ENCODE measurements around the gene SKA2. TPM values are rescaled to one million over a fixed set of nuclear protein-coding genes. Genes with fewer than 3 reads are reported as not detected.

SKA2 gene, protein sequence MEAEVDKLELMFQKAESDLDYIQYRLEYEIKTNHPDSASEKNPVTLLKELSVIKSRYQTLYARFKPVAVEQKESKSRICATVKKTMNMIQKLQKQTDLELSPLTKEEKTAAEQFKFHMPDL
- polyA plus RNA-seq = 34.8 TPM
- long read RNA-seq, donor 1, partial matches to known transcripts = 0 of 6 reads
- long read RNA-seq, donor 1, other reads (novel, unspliced or antisense) = 0 of 6 reads
- long read RNA-seq, donor 2, transcript SKA2-206 (3 exons, 595 nt) = minor isoform, 5 of 19 reads
- long read RNA-seq, donor 2, transcript SKA2-201 (4 exons, 2,798 nt) = major isoform, 10 of 19 reads
- long read RNA-seq, donor 2, partial matches to known transcripts = 0 of 19 reads
- long read RNA-seq, donor 2, other reads (novel, unspliced or antisense) = 0 of 19 reads
- long read RNA-seq, donor 3 = 0 reads
- long read RNA-seq, donor 4, partial matches to known transcripts = 0 of 4 reads
- long read RNA-seq, donor 4, other reads (novel, unspliced or antisense) = 0 of 4 reads
- long read RNA-seq, donor 5, transcript SKA2-201 (4 exons, 2,798 nt) = major isoform, 6 of 14 reads
- long read RNA-seq, donor 5, partial matches to known transcripts = 0 of 14 reads
- long read RNA-seq, donor 5, other reads (novel, unspliced or antisense) = 0 of 14 reads
- long read RNA-seq, donor 6, transcript SKA2-201 (4 exons, 2,798 nt) = major isoform, 8 of 13 reads
- long read RNA-seq, donor 6, partial matches to known transcripts = 0 of 13 reads
- long read RNA-seq, donor 6, other reads (novel, unspliced or antisense) = 0 of 13 reads
- long read RNA-seq, donor 7, transcript SKA2-201 (4 exons, 2,798 nt) = major isoform, 6 of 17 reads
- long read RNA-seq, donor 7, partial matches to known transcripts = 0 of 17 reads
- long read RNA-seq, donor 7, other reads (novel, unspliced or antisense) = 0 of 17 reads
- long read RNA-seq, donor 8, transcript SKA2-206 (3 exons, 595 nt) = minor isoform, 9 of 30 reads
- long read RNA-seq, donor 8, transcript SKA2-201 (4 exons, 2,798 nt) = major isoform, 15 of 30 reads
- long read RNA-seq, donor 8, transcript SKA2-208 (2 exons, 533 nt) = minor isoform, 5 of 30 reads
- long read RNA-seq, donor 8, partial matches to known transcripts = 0 of 30 reads
- long read RNA-seq, donor 8, other reads (novel, unspliced or antisense) = 0 of 30 reads
- long read RNA-seq, donor 9, transcript SKA2-201 (4 exons, 2,798 nt) = major isoform, 7 of 14 reads
- long read RNA-seq, donor 9, partial matches to known transcripts = 0 of 14 reads
- long read RNA-seq, donor 9, other reads (novel, unspliced or antisense) = 0 of 14 reads
- long read RNA-seq, donor 10, transcript SKA2-201 (4 exons, 2,798 nt) = major isoform, 9 of 20 reads
- long read RNA-seq, donor 10, transcript SKA2-206 (3 exons, 595 nt) = minor isoform, 5 of 20 reads
- long read RNA-seq, donor 10, partial matches to known transcripts = 0 of 20 reads
- long read RNA-seq, donor 10, other reads (novel, unspliced or antisense) = 0 of 20 reads
- long read RNA-seq, donor 11, transcript SKA2-201 (4 exons, 2,798 nt) = major isoform, 10 of 18 reads
- long read RNA-seq, donor 11, transcript SKA2-206 (3 exons, 595 nt) = minor isoform, 6 of 18 reads
- long read RNA-seq, donor 11, partial matches to known transcripts = 0 of 18 reads
- long read RNA-seq, donor 11, other reads (novel, unspliced or antisense) = 0 of 18 reads

DNA sequence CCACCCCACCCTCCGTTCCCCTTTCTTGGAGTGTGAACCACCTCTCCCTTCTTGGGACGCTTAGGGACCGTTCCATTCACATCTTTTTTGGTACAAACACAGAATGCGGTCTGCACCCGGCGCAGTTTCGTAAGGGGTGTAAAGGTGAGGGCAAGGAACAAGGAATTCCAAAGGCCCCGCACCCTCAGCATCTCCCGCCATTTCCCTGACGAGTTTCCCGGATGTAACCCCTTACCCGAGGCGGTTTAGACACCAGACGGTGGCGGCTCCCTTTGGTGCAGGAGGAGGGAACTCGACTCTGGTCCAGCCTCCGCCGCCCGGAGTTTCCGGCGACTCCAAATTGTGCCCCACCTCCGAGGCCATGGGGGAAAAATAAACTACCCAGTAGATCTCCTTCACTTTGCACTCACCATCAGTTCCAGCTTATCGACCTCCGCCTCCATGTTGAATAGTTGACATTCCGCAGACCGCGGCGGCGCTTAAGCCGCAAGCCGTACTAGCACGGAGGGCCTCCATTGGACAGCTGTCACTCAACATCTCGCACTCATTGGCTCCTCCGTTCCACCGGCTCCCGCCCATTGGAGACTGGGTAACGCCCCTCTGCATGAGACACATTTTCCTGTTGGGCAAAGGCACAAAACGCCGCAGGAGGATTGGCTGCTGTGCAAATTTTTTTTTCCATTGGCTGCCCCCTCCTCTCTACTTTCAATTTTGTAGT lies at the start of gene SKA2:
Gene SKA2, minus strand, starts transcription at position 466 of the 718 bp plus-strand sequence. Its CDS starts 23 bp downstream, at position 443.
- H3K9me3 ChIP-seq (ENCODE audit: control insufficient read depth, low read depth, low read length) = no peaks in the 10 kb centered on the region
- no peak for DNase-seq
- WGBS (ENCODE audit: insufficient coverage, low lambda C conversion rate) = no CpG with 5 or more reads among the region's 39 CpGs
- H3K4me3 ChIP-seq (ENCODE audit: low read length) = peak within 1 kb of the TSS; percentile 90
- H3K36me3 ChIP-seq (ENCODE audit: control insufficient read depth, insufficient read depth, low read length) = no peaks in the 10 kb centered on the region
- H3K27me3 ChIP-seq (ENCODE audit: control insufficient read depth, insufficient read depth, low read length) = no peaks in the 10 kb centered on the region
- peak within 1 kb of the TSS; percentile 80 for H3K27ac ChIP-seq (ENCODE audit: low read length)
- H3K4me1 ChIP-seq (ENCODE audit: control insufficient read depth, insufficient read depth, low read length) = no peaks in the 10 kb centered on the region

DNA sequence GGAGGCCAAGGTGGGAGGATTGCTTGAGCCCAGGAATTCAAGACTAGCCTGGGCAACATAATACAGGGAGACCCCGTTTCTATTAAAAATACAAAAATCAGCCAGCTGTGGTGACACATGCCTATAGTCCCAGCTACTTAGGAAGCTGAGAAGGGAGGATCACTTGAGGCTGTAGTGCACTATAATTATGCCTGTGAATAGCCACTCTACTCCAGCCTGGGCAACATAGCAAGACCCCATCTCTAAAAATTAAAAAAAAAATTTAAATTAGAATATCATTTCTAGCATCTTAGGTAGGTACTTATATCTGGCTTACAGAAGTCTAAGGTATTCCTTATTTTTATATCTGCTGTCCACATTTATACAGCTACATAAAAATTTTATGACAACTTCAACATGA lies 47.3 kb upstream of the SKA2 start:
- no peaks in the 10 kb centered on the region for H3K4me1 ChIP-seq (ENCODE audit: control insufficient read depth, insufficient read depth, low read length)
- H3K9me3 ChIP-seq (ENCODE audit: control insufficient read depth, low read depth, low read length) = no peaks in the 10 kb centered on the region
- no peak for DNase-seq
- no peak overlapping the region for H3K4me3 ChIP-seq (ENCODE audit: low read length)
- H3K36me3 ChIP-seq (ENCODE audit: control insufficient read depth, insufficient read depth, low read length) = peaks cover 4% of the 10 kb centered on the region
- H3K27me3 ChIP-seq (ENCODE audit: control insufficient read depth, insufficient read depth, low read length) = no peaks in the 10 kb centered on the region
- WGBS (ENCODE audit: insufficient coverage, low lambda C conversion rate) = no CpG with 5 or more reads among the region's 1 CpG
- H3K27ac ChIP-seq (ENCODE audit: low read length) = no peak overlapping the region

DNA sequence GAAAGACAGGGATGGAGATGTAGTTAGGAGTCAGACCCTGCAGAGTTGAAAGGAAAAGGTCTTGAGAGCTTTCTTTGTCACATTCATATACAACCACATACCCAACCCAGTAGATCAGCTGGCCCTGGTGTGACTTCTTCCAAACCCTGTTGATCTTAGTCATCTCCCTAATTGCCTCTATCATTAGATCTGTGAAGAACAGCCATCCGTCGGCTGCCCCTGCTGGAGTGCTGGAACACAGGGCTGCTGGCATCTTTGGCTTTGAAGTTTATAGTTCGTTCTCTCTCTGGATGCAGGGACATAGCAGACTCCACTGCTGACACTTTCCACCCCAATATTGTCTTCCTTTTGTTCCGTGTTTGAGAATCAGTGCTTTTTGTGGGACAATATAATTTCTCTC lies 44.4 kb upstream of the SKA2 start:
- no peaks in the 10 kb centered on the region for H3K4me1 ChIP-seq (ENCODE audit: control insufficient read depth, insufficient read depth, low read length)
- H3K9me3 ChIP-seq (ENCODE audit: control insufficient read depth, low read depth, low read length) = no peaks in the 10 kb centered on the region
- H3K36me3 ChIP-seq (ENCODE audit: control insufficient read depth, insufficient read depth, low read length) = peaks cover 6% of the 10 kb centered on the region
- no peak for DNase-seq
- WGBS (ENCODE audit: insufficient coverage, low lambda C conversion rate) = 80% methylated on average over 1 of the region's 4 CpGs
- H3K4me3 ChIP-seq (ENCODE audit: low read length) = no peak overlapping the region
- H3K27me3 ChIP-seq (ENCODE audit: control insufficient read depth, insufficient read depth, low read length) = no peaks in the 10 kb centered on the region
- H3K27ac ChIP-seq (ENCODE audit: low read length) = no peak overlapping the region

DNA sequence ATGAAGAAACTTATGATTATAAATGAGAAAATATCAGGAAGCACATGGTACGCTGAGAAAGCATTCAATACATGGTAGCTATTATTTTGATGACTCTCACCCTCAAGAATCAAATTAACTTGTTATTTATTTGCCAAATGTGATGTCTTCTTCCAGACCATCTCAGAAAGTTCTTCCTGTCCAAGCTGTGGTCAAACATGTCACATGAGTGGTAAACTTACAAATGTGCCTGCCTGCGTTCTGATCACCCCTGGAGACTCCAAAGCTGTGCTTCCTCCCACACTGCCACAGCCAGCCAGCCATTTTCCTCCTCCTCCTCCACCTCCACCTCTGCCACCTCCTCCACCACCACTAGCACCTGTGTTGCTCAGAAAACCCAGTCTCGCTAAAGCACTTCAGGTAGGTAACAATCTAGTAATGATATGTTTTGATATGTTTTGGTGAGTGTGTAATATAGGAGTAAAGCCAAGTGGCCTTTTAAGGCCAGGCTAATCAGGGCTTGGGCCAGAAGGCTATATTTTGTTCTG lies 38.4 kb upstream of the SKA2 start:
- no peaks in the 10 kb centered on the region for H3K27me3 ChIP-seq (ENCODE audit: control insufficient read depth, insufficient read depth, low read length)
- no peaks in the 10 kb centered on the region for H3K4me1 ChIP-seq (ENCODE audit: control insufficient read depth, insufficient read depth, low read length)
- H3K27ac ChIP-seq (ENCODE audit: low read length) = no peak overlapping the region
- 100% methylated on average over 1 of the region's 3 CpGs for WGBS (ENCODE audit: insufficient coverage, low lambda C conversion rate)
- H3K36me3 ChIP-seq (ENCODE audit: control insufficient read depth, insufficient read depth, low read length) = peaks cover 10% of the 10 kb centered on the region
- H3K4me3 ChIP-seq (ENCODE audit: low read length) = no peak overlapping the region
- H3K9me3 ChIP-seq (ENCODE audit: control insufficient read depth, low read depth, low read length) = no peaks in the 10 kb centered on the region
- DNase-seq = no peak

DNA sequence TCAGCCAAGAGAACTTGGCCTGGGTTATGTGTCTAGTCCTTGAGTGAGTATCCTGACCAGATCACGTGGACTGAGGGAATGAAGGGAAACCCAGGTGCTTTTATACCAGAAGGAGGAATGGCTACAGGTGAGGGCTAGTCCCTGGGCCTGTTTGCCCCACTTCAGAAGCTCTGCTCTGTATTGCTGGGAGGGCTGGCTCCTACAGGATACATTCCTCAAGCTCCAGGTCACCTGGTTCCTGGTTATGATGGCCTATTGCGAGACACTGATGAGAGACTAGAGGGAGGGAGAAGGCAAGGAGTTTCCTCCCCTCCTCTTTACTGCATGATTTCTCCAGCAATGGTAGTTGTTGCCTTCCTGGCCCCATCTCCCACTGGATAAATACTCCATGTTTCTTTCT lies 35.8 kb upstream of the SKA2 start:
- Histone ChIP-seq H3K27ac (ENCODE audit: low read length) (no peak overlapping the region), H3K4me1 (ENCODE audit: control insufficient read depth, insufficient read depth, low read length) (no peaks in the 10 kb centered on the region), H3K4me3 (ENCODE audit: low read length) (no peak overlapping the region), H3K36me3 (ENCODE audit: control insufficient read depth, insufficient read depth, low read length) (peaks cover 9% of the 10 kb centered on the region), H3K27me3 (ENCODE audit: control insufficient read depth, insufficient read depth, low read length) (no peaks in the 10 kb centered on the region), H3K9me3 (ENCODE audit: control insufficient read depth, low read depth, low read length) (no peaks in the 10 kb centered on the region)
- DNase-seq = no peak
- no CpG with 5 or more reads among the region's 2 CpGs for WGBS (ENCODE audit: insufficient coverage, low lambda C conversion rate)

DNA sequence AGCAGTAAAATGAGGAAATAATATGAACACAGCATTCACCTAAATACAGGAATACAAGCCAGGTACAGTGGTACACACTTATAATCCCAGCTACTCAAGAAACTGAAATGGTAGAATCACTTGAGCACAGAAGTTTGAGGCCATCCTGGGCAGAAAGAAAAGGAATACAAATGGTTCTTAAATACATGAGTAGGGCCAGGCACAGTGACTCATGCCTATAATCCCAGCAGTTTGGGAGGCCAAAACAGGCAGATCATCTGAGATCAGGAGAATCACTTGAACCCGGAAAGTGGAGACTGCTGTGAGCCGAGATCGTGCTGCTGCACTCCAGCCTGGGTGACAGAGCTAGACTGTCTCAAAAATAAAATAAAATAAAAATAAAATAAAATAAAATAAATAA lies 31.9 kb upstream of the SKA2 start:
- Histone ChIP-seq H3K27ac (ENCODE audit: low read length) (no peak overlapping the region), H3K4me3 (ENCODE audit: low read length) (no peak overlapping the region), H3K4me1 (ENCODE audit: control insufficient read depth, insufficient read depth, low read length) (no peaks in the 10 kb centered on the region), H3K36me3 (ENCODE audit: control insufficient read depth, insufficient read depth, low read length) (peaks cover 9% of the 10 kb centered on the region), H3K27me3 (ENCODE audit: control insufficient read depth, insufficient read depth, low read length) (no peaks in the 10 kb centered on the region), H3K9me3 (ENCODE audit: control insufficient read depth, low read depth, low read length) (no peaks in the 10 kb centered on the region)
- WGBS (ENCODE audit: insufficient coverage, low lambda C conversion rate) = 100% methylated on average over 3 of the region's 3 CpGs
- no peak for DNase-seq

DNA sequence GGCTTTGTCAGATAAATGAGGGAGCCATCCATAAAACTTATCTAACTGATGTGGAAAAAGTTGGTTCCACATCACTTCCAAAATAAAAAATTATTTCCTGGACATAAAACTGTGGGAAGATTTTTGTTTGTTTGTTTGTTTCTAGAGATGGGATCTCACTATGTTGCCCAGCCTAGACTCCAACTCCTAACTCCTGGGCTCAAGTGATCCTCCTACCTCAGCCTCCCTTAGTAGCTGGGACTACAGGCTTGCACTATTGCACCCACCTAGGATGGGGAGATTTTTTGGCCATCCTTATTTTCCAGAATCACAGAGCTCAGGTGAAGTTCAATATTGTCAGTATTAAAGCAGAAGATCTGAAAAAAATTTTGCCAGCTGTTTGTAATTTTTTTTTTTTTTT lies 31.0 kb upstream of the SKA2 start:
- Histone ChIP-seq H3K27ac (ENCODE audit: low read length) (no peak overlapping the region), H3K9me3 (ENCODE audit: control insufficient read depth, low read depth, low read length) (no peaks in the 10 kb centered on the region), H3K4me3 (ENCODE audit: low read length) (no peak overlapping the region), H3K4me1 (ENCODE audit: control insufficient read depth, insufficient read depth, low read length) (no peaks in the 10 kb centered on the region), H3K36me3 (ENCODE audit: control insufficient read depth, insufficient read depth, low read length) (peaks cover 9% of the 10 kb centered on the region), H3K27me3 (ENCODE audit: control insufficient read depth, insufficient read depth, low read length) (no peaks in the 10 kb centered on the region)
- no peak for DNase-seq

DNA sequence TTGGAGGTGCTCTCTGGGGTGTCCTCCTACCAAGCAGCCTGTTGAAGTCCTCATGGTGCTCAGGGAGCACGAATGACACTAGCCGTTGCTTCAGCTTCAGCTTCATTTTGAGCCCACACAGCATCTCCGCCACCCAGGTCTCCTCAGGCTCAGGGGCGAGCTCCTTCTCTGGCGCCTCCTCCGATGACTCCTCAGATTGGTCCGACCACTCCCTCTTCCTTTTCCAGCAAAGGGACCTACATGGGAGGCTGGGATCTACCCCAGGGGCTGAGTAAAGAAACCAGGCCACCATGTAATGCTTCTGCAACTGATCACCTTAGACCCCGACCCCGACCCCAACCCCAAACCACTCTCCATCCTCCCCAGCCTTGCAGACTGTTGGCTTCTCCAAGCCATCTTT lies 26.5 kb upstream of the SKA2 start:
- DNase-seq = no peak
- H3K9me3 ChIP-seq (ENCODE audit: control insufficient read depth, low read depth, low read length) = no peaks in the 10 kb centered on the region
- H3K27ac ChIP-seq (ENCODE audit: low read length) = no peak overlapping the region
- no peaks in the 10 kb centered on the region for H3K27me3 ChIP-seq (ENCODE audit: control insufficient read depth, insufficient read depth, low read length)
- no peaks in the 10 kb centered on the region for H3K4me1 ChIP-seq (ENCODE audit: control insufficient read depth, insufficient read depth, low read length)
- H3K4me3 ChIP-seq (ENCODE audit: low read length) = no peak overlapping the region
- no peaks in the 10 kb centered on the region for H3K36me3 ChIP-seq (ENCODE audit: control insufficient read depth, insufficient read depth, low read length)
- no CpG with 5 or more reads among the region's 9 CpGs for WGBS (ENCODE audit: insufficient coverage, low lambda C conversion rate)

DNA sequence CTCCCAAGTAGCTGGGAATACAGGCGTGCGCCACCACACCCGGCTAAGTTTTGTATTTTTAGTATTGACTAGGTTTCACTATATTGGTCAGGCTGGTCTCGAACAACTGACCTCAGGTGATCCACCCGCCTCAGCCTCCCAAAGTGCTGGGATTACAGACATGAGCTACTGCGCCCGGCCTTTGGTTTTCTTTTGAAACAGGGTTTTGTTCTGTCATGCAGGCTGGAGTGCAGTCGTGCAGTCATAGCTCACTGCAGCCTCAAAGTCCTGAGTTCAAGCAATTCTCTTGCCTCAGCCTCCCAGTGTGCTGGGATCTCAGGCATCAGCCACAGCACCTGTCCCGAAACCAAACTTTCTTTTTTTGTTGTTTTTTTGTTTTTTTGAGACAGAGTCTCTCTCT lies 25.6 kb upstream of the SKA2 start:
- no peak overlapping the region for H3K27ac ChIP-seq (ENCODE audit: low read length)
- DNase-seq = no peak
- no CpG with 5 or more reads among the region's 9 CpGs for WGBS (ENCODE audit: insufficient coverage, low lambda C conversion rate)
- no peaks in the 10 kb centered on the region for H3K4me1 ChIP-seq (ENCODE audit: control insufficient read depth, insufficient read depth, low read length)
- no peaks in the 10 kb centered on the region for H3K27me3 ChIP-seq (ENCODE audit: control insufficient read depth, insufficient read depth, low read length)
- H3K4me3 ChIP-seq (ENCODE audit: low read length) = no peak overlapping the region
- H3K36me3 ChIP-seq (ENCODE audit: control insufficient read depth, insufficient read depth, low read length) = no peaks in the 10 kb centered on the region
- no peaks in the 10 kb centered on the region for H3K9me3 ChIP-seq (ENCODE audit: control insufficient read depth, low read depth, low read length)

Data from large intestine (tissue), 12 donors.